ENCODE measurements around the gene NTM. TPM values are rescaled to one million over a fixed set of nuclear protein-coding genes. Genes with fewer than 3 reads are reported as not detected.

The NTM gene
- total RNA-seq, 3 donors from 2014 or later: 0.66 to 9.0 (median 1.0) TPM

- peaks cover 0 to 7% of the 10 kb centered on the region in 2 donors for H3K27me3 ChIP-seq
- H3K4me3 ChIP-seq: no peak overlapping the region
- DNase-seq (ENCODE audit: low spot score in 2 of 2): no peak
- TF ChIP-seq POLR2AphosphoS5 (IDR thresholded peaks at IDR 0.05): no peak
- H3K36me3 ChIP-seq: no peaks in the 10 kb centered on the region
- no peak overlapping the region for H3K27ac ChIP-seq
- intact Hi-C loops (cut with DNase I; ENCODE audit: low total_unique reads): no loop called here
- H3K9me3 ChIP-seq: no peaks in the 10 kb centered on the region
- no peaks in the 10 kb centered on the region for H3K4me1 ChIP-seq
These were observed 236.5 kb downstream of the NTM start for GRCh38 chr11:131606811-131607335.

DNA sequence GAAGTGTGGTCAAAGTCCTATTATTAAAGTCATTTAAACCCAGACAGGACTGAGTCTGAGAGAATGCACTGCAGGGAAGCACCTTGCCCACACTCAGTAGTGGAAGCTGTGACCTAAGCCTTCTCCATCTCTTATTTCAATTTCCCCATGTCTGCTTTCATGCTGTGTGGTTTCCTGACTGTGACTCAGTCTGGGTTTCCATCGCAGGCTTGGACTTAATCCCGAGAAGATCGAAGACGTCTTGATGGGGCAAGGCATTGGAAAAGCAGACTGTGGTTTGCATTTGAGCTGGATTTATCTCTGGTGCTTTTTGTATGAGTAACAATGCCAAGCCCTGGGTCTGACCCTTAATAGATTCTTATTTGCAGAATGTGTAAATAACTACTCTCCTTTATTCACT lies 238.9 kb downstream of the NTM start:
- H3K9me3 ChIP-seq: no peaks in the 10 kb centered on the region
- intact Hi-C loops (cut with DNase I; ENCODE audit: low total_unique reads): no loop called here
- DNase-seq (ENCODE audit: low spot score in 2 of 2): no peak
- H3K27ac ChIP-seq: no peak overlapping the region
- H3K27me3 ChIP-seq: peaks cover 0 to 7% of the 10 kb centered on the region in 2 donors
- no peaks in the 10 kb centered on the region for H3K4me1 ChIP-seq
- TF ChIP-seq CTCF (IDR thresholded peaks at IDR 0.05) (no peak), POLR2AphosphoS5 (IDR thresholded peaks at IDR 0.05) (no peak), POLR2A (IDR thresholded peaks at IDR 0.05) (no peak)
- no peaks in the 10 kb centered on the region for H3K36me3 ChIP-seq
- H3K4me3 ChIP-seq: no peak overlapping the region

GRCh38 chr11:131609921-131610320 lies 239.5 kb downstream of the NTM start:
- TF ChIP-seq POLR2A (IDR thresholded peaks at IDR 0.05): no peak
- no peak for TF ChIP-seq POLR2AphosphoS5 (IDR thresholded peaks at IDR 0.05)
- TF ChIP-seq CTCF (IDR thresholded peaks at IDR 0.05): no peak
- H3K36me3 ChIP-seq: no peaks in the 10 kb centered on the region
- intact Hi-C loops (cut with DNase I; ENCODE audit: low total_unique reads): no loop called here
- no peak overlapping the region for H3K27ac ChIP-seq
- no peak overlapping the region for H3K4me3 ChIP-seq
- DNase-seq (ENCODE audit: low spot score in 2 of 2): no peak
- peaks cover 0 to 7% of the 10 kb centered on the region in 2 donors for H3K27me3 ChIP-seq
- H3K9me3 ChIP-seq: no peaks in the 10 kb centered on the region
- no peaks in the 10 kb centered on the region for H3K4me1 ChIP-seq

DNA sequence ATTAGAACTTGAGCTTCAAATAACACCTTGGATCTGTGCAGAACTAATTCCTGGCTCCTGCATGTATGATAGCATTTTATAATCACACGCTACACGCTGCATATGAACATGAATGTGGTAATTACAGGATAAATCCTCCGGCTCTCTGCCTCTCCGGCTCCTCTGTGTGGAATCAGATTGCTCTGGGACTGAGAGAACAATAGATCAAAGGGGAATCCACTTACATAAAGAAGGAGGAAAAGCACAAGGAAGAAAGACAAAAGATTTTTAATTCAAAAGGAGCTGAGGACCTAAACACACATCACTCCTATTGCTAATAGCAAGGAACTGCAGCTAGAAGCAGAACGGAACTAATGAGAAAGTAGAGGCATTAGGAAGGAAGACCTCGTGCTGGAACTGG lies 240.9 kb downstream of the NTM start:
- no peaks in the 10 kb centered on the region for H3K9me3 ChIP-seq
- no peak overlapping the region for H3K27ac ChIP-seq
- TF ChIP-seq POLR2A (IDR thresholded peaks at IDR 0.05): no peak
- no peak for TF ChIP-seq POLR2AphosphoS5 (IDR thresholded peaks at IDR 0.05)
- no peak for TF ChIP-seq CTCF (IDR thresholded peaks at IDR 0.05)
- peaks cover 0 to 7% of the 10 kb centered on the region in 2 donors for H3K27me3 ChIP-seq
- no peaks in the 10 kb centered on the region for H3K4me1 ChIP-seq
- H3K36me3 ChIP-seq: no peaks in the 10 kb centered on the region
- no peak for DNase-seq (ENCODE audit: low spot score in 2 of 2)
- intact Hi-C loops (cut with DNase I; ENCODE audit: low total_unique reads): no loop called here
- no peak overlapping the region for H3K4me3 ChIP-seq

DNA sequence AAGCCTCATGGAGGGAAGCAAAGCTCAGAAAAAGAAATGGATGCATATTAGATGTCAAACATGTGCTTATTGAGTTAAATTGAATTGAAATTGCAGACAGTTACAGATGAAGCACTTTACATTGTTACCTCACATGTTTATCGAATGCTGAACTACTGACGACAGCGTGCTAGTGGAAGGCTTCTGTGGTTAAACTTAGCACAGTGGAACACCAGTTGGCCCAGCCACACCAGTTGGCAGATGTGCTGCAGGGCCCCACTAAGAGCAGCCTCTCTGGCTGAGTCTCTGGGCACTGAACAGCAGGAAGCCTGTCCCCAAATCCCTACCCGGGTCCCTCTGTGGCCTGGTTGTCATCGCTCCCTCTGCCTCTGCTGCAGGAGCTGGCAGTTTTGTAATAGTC lies 242.1 kb downstream of the NTM start:
- H3K4me1 ChIP-seq: no peaks in the 10 kb centered on the region
- H3K4me3 ChIP-seq: no peak overlapping the region
- no peaks in the 10 kb centered on the region for H3K9me3 ChIP-seq
- intact Hi-C loops (cut with DNase I; ENCODE audit: low total_unique reads): no loop called here
- H3K27me3 ChIP-seq: peaks cover 0 to 7% of the 10 kb centered on the region in 2 donors
- TF ChIP-seq CTCF (IDR thresholded peaks at IDR 0.05) (no peak), POLR2AphosphoS5 (IDR thresholded peaks at IDR 0.05) (no peak), POLR2A (IDR thresholded peaks at IDR 0.05) (no peak)
- H3K27ac ChIP-seq: no peak overlapping the region
- no peak for DNase-seq (ENCODE audit: low spot score in 2 of 2)
- no peaks in the 10 kb centered on the region for H3K36me3 ChIP-seq

GRCh38 chr11:131614631-131615030 lies 244.2 kb downstream of the NTM start:
- intact Hi-C loops (cut with DNase I; ENCODE audit: low total_unique reads): no loop called here

More at GRCh38 chr11:131614631-131615030, 244.2 kb downstream of the NTM start:
- no peaks in the 10 kb centered on the region for H3K9me3 ChIP-seq
- DNase-seq (ENCODE audit: low spot score in 2 of 2): no peak
- H3K4me3 ChIP-seq: no peak overlapping the region
- TF ChIP-seq POLR2A (IDR thresholded peaks at IDR 0.05) (no peak), POLR2AphosphoS5 (IDR thresholded peaks at IDR 0.05) (no peak), CTCF (IDR thresholded peaks at IDR 0.05) (no peak)
- no peaks in the 10 kb centered on the region for H3K36me3 ChIP-seq
- no peak overlapping the region for H3K27ac ChIP-seq
- peaks cover 0 to 7% of the 10 kb centered on the region in 2 donors for H3K27me3 ChIP-seq
- H3K4me1 ChIP-seq: no peaks in the 10 kb centered on the region

All from breast epithelium (tissue), 4 donors.